ENCODE data around the gene SPATA46. TPM values are rescaled to one million over a fixed set of nuclear protein-coding genes. Genes with fewer than 3 reads are reported as not detected.
"Not testable (repeated sequence)": the region's sequence is repeated elsewhere in the genome, so short reads cannot be mapped to it uniquely, and the experiment has no call there.

Gene SPATA46
- polyA plus RNA-seq, 1 donor (not counting 4 experiments of a cell fraction or from before 2014, with no cell fraction given): not detected

DNA sequence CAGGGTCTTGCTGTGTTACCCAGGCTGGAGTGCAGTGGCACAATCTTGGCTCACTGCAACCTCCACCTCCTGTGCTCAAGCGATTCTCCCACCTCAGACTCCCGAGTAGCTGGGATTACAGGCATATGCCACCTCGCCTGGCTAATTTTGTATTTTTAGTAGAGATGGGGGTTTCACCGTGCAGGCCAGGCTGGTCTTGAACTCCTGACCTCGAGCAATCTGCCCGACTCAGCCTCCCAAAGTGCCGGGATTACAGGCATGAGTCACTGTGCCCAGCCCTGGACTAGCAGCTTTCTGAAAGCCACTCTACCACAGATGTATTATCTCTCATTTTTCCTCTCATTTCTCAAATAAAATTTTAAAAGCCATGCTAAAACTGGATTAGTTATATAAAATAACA is 41.9 kb upstream of the SPATA46 start:
- H3K9ac ChIP-seq (ENCODE audit: control insufficient read depth, extremely low read depth, insufficient read depth, low read length); H3K4me3 ChIP-seq (ENCODE audit: control insufficient read depth in 2 of 3, extremely low read depth in 1 of 3, insufficient read depth in 2 of 3, low read depth in 1 of 3, low read length in 3 of 3); H3K4me2 ChIP-seq (ENCODE audit: control insufficient read depth, extremely low read depth, insufficient read depth, low read depth, low read length); H3K27me3 ChIP-seq (ENCODE audit: control insufficient read depth, extremely low read depth, insufficient read depth, low read length); H3K9me3 ChIP-seq (ENCODE audit: control insufficient read depth, low read depth, low read length); H3K36me3 ChIP-seq (ENCODE audit: control insufficient read depth in 2 of 2, extremely low read depth in 1 of 2, insufficient read depth in 2 of 2, low read length in 2 of 2); H4K20me1 ChIP-seq (ENCODE audit: control insufficient read depth, extremely low read depth, insufficient read depth, low read length); FAIRE-seq; dilution Hi-C loops (cut with MboI; ENCODE audit: extremely low pct_ligation_motif_present, low sequenced_read_pairs); H3K27ac ChIP-seq (ENCODE audit: control insufficient read depth, insufficient read depth, low read length); H3K79me2 ChIP-seq (ENCODE audit: control insufficient read depth, insufficient read depth, low read length); DNase-seq (ENCODE audit: low read depth, low spot score); H3K4me1 ChIP-seq (ENCODE audit: control insufficient read depth, extremely low read depth, insufficient read depth, low read length); H2AFZ ChIP-seq (ENCODE audit: control insufficient read depth, low read length); H3K9me1 ChIP-seq (ENCODE audit: control insufficient read depth, extremely low read depth, insufficient read depth, low read length): not testable (repeated sequence)

DNA sequence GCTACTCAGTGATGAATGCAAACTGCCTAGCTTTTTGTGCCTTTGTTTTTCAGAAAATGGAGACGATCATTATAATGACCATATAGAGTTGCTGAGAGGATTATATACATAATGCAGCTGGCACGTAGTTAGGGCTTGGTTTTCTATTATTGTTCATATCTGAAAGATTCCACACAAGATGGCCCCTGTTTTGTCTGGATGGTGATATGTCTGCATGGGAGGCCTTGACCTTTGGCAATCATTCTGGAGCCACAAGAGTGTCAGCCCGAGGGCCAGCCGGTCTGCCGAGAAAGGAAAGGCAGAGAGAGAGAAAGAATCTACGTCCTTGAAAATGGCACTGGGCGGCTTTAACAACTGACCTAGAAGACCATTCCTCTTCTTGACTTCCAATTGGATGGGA is 41.0 kb upstream of the SPATA46 start:
- Histone ChIP-seq H3K4me1 (ENCODE audit: control insufficient read depth, extremely low read depth, insufficient read depth, low read length) (no peaks in the 10 kb centered on the region), H3K27ac (ENCODE audit: control insufficient read depth, insufficient read depth, low read length) (no peak overlapping the region), H3K9me1 (ENCODE audit: control insufficient read depth, extremely low read depth, insufficient read depth, low read length) (no peaks in the 10 kb centered on the region), H3K36me3 (ENCODE audit: control insufficient read depth in 2 of 2, extremely low read depth in 1 of 2, insufficient read depth in 2 of 2, low read length in 2 of 2) (no peaks in the 10 kb centered on the region), H3K9me3 (ENCODE audit: control insufficient read depth, low read depth, low read length) (no peaks in the 10 kb centered on the region), H3K9ac (ENCODE audit: control insufficient read depth, extremely low read depth, insufficient read depth, low read length) (no peak overlapping the region), H3K4me2 (ENCODE audit: control insufficient read depth, extremely low read depth, insufficient read depth, low read depth, low read length) (no peak overlapping the region), H3K79me2 (ENCODE audit: control insufficient read depth, insufficient read depth, low read length) (no peaks in the 10 kb centered on the region), H3K4me3 (ENCODE audit: control insufficient read depth in 2 of 3, extremely low read depth in 1 of 3, insufficient read depth in 2 of 3, low read depth in 1 of 3, low read length in 3 of 3) (no peak overlapping the region), H3K27me3 (ENCODE audit: control insufficient read depth, extremely low read depth, insufficient read depth, low read length) (no peaks in the 10 kb centered on the region), H2AFZ (ENCODE audit: control insufficient read depth, low read length) (no peak overlapping the region), H4K20me1 (ENCODE audit: control insufficient read depth, extremely low read depth, insufficient read depth, low read length) (no peaks in the 10 kb centered on the region)
- FAIRE-seq (no peak), DNase-seq (ENCODE audit: low read depth, low spot score) (no peak)
- dilution Hi-C loops (cut with MboI; ENCODE audit: extremely low pct_ligation_motif_present, low sequenced_read_pairs): no loop called here
- TF ChIP-seq, protein P1, sequence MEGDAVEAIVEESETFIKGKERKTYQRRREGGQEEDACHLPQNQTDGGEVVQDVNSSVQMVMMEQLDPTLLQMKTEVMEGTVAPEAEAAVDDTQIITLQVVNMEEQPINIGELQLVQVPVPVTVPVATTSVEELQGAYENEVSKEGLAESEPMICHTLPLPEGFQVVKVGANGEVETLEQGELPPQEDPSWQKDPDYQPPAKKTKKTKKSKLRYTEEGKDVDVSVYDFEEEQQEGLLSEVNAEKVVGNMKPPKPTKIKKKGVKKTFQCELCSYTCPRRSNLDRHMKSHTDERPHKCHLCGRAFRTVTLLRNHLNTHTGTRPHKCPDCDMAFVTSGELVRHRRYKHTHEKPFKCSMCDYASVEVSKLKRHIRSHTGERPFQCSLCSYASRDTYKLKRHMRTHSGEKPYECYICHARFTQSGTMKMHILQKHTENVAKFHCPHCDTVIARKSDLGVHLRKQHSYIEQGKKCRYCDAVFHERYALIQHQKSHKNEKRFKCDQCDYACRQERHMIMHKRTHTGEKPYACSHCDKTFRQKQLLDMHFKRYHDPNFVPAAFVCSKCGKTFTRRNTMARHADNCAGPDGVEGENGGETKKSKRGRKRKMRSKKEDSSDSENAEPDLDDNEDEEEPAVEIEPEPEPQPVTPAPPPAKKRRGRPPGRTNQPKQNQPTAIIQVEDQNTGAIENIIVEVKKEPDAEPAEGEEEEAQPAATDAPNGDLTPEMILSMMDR (optimal IDR thresholded peaks at IDR 0.05 in 1 of 3, IDR thresholded peaks at IDR 0.05 in 1 of 3, conservative IDR thresholded peaks at IDR 0.05 in 1 of 3; ENCODE audit: extremely low read depth in 1 of 3, insufficient read depth in 2 of 3, low read length in 3 of 3): no peak
- no peak for TF ChIP-seq EZH2 (IDR thresholded peaks at IDR 0.05; ENCODE audit: low read length)

DNA sequence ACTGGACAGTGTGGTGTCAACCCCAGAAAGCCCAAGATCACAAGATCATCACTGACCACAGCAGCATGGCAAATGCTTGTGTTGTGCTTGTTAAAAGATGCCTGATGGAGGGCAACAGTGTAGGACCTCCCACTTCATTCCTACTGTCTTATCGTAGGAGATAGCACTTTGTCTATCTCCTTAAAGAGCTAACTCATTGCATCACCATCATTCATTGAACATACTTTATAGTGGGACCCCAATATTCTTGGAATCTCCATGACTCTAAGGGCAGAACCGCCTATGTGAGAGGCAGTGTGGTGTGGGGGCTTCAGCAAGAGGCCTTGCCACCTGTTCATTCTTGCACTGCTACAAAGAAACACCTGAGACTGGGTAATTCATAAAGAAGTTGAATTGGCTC is 40.3 kb upstream of the SPATA46 start:
- Histone ChIP-seq H3K9me3 (ENCODE audit: control insufficient read depth, low read depth, low read length) (no peaks in the 10 kb centered on the region), H3K9me1 (ENCODE audit: control insufficient read depth, extremely low read depth, insufficient read depth, low read length) (no peaks in the 10 kb centered on the region), H2AFZ (ENCODE audit: control insufficient read depth, low read length) (no peak overlapping the region), H4K20me1 (ENCODE audit: control insufficient read depth, extremely low read depth, insufficient read depth, low read length) (no peaks in the 10 kb centered on the region), H3K4me2 (ENCODE audit: control insufficient read depth, extremely low read depth, insufficient read depth, low read depth, low read length) (no peak overlapping the region), H3K9ac (ENCODE audit: control insufficient read depth, extremely low read depth, insufficient read depth, low read length) (no peak overlapping the region), H3K79me2 (ENCODE audit: control insufficient read depth, insufficient read depth, low read length) (no peaks in the 10 kb centered on the region), H3K4me1 (ENCODE audit: control insufficient read depth, extremely low read depth, insufficient read depth, low read length) (no peaks in the 10 kb centered on the region), H3K4me3 (ENCODE audit: control insufficient read depth in 2 of 3, extremely low read depth in 1 of 3, insufficient read depth in 2 of 3, low read depth in 1 of 3, low read length in 3 of 3) (no peak overlapping the region), H3K27ac (ENCODE audit: control insufficient read depth, insufficient read depth, low read length) (no peak overlapping the region), H3K27me3 (ENCODE audit: control insufficient read depth, extremely low read depth, insufficient read depth, low read length) (no peaks in the 10 kb centered on the region), H3K36me3 (ENCODE audit: control insufficient read depth in 2 of 2, extremely low read depth in 1 of 2, insufficient read depth in 2 of 2, low read length in 2 of 2) (no peaks in the 10 kb centered on the region)
- DNase-seq (ENCODE audit: low read depth, low spot score) (no peak), FAIRE-seq (no peak)
- dilution Hi-C loops (cut with MboI; ENCODE audit: extremely low pct_ligation_motif_present, low sequenced_read_pairs): no loop called here
- TF ChIP-seq EZH2 (IDR thresholded peaks at IDR 0.05; ENCODE audit: low read length): no peak
- TF ChIP-seq, protein P1 (optimal IDR thresholded peaks at IDR 0.05 in 1 of 3, IDR thresholded peaks at IDR 0.05 in 1 of 3, conservative IDR thresholded peaks at IDR 0.05 in 1 of 3; ENCODE audit: extremely low read depth in 1 of 3, insufficient read depth in 2 of 3, low read length in 3 of 3): no peak

All from keratinocyte (primary cell).